ENCODE data around the gene TBC1D5. TPM values are rescaled to one million over a fixed set of nuclear protein-coding genes. Genes with fewer than 3 reads are reported as not detected.

The TBC1D5 gene
- polyA plus RNA-seq, 2 donors = 4.5 to 6.7 TPM

DNA sequence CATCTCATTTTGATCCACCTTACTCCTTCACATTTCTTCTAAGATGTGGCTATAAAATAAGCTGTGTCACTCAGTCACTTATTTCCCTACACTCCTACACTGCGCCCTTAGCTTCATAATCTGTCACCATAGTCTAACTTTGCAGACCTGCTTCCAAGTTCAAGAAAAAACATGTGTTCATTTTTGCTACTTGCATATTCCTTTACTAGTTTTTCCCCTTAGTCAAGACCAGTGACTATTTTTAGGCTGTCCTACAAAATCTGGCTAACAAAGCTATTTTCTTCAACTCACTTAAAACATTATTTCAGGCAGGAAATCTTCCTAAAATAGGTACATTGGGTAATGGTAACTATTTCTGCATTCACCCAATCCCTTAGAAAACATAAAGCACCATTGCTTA is 272.5 kb downstream of the TBC1D5 start:
- H3K27ac ChIP-seq (ENCODE audit: low read depth in 2 of 2, low read length in 1 of 2) = no peak overlapping the region
- no peak overlapping the region for H3K4me3 ChIP-seq (ENCODE audit: low read depth in 1 of 2, low read length in 2 of 2)
- H3K27me3 ChIP-seq (ENCODE audit: control insufficient read depth in 1 of 2, insufficient read depth in 2 of 2, low read length in 2 of 2) = no peaks in the 10 kb centered on the region
- 94 to 100% methylated on average over 1 of the region's 1 CpG for WGBS, 2 donors
- no peaks in the 10 kb centered on the region for H3K36me3 ChIP-seq (ENCODE audit: control insufficient read depth in 2 of 2, insufficient read depth in 2 of 2, low read length in 1 of 2)
- no peaks in the 10 kb centered on the region for H3K9me3 ChIP-seq (ENCODE audit: control insufficient read depth in 2 of 2, insufficient read depth in 1 of 2, low read depth in 1 of 2, low read length in 1 of 2)
- H3K4me1 ChIP-seq (ENCODE audit: control insufficient read depth in 2 of 2, insufficient read depth in 2 of 2, low read length in 1 of 2) = no peaks in the 10 kb centered on the region

DNA sequence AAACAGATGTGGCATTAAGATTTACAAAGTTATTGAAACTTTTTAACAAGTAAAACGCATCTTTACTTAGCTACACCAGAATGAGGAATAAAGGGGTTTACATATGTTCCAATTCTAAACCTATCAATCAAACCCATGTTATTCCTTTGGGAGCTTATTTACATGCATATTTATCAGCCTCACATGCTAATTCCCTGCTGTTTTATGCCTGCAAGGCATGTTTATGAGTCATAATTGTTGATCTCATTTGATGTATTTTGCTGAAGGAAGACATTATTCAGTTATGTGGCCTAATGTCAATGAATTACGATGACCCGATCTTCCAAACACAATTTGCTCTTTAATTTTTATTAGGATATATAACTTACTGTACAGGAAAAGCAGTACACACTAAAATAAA is 272.9 kb downstream of the TBC1D5 start:
- no peak overlapping the region for H3K27ac ChIP-seq (ENCODE audit: low read depth in 2 of 2, low read length in 1 of 2)
- H3K9me3 ChIP-seq (ENCODE audit: control insufficient read depth in 2 of 2, insufficient read depth in 1 of 2, low read depth in 1 of 2, low read length in 1 of 2) = no peaks in the 10 kb centered on the region
- H3K4me3 ChIP-seq (ENCODE audit: low read depth in 1 of 2, low read length in 2 of 2) = no peak overlapping the region
- no peaks in the 10 kb centered on the region for H3K36me3 ChIP-seq (ENCODE audit: control insufficient read depth in 2 of 2, insufficient read depth in 2 of 2, low read length in 1 of 2)
- WGBS, 2 donors = 77 to 81% methylated on average over 3 of the region's 3 CpGs
- H3K27me3 ChIP-seq (ENCODE audit: control insufficient read depth in 1 of 2, insufficient read depth in 2 of 2, low read length in 2 of 2) = no peaks in the 10 kb centered on the region
- H3K4me1 ChIP-seq (ENCODE audit: control insufficient read depth in 2 of 2, insufficient read depth in 2 of 2, low read length in 1 of 2) = no peaks in the 10 kb centered on the region

DNA sequence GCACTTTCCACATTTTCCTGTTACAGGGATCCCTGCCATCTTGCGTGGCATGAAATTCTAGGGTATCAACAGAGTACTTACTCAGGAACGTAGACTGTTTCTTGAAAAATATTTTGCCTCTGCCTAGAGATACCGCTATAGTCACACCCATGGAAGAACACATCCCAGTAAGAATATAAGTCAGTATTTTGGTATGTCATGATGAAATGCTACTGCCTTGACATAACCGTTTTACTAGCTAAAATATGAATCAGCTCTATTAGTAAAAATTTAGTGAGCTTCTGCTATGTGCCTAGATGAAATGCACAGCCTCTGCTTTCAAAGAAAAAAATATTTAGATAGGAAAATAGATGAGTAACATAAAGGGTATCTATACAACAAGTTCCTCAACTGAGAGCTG is 276.4 kb downstream of the TBC1D5 start:
- 97 to 98% methylated on average over 4 of the region's 4 CpGs for WGBS, 2 donors
- no peak overlapping the region for H3K27ac ChIP-seq (ENCODE audit: low read depth in 2 of 2, low read length in 1 of 2)

DNA sequence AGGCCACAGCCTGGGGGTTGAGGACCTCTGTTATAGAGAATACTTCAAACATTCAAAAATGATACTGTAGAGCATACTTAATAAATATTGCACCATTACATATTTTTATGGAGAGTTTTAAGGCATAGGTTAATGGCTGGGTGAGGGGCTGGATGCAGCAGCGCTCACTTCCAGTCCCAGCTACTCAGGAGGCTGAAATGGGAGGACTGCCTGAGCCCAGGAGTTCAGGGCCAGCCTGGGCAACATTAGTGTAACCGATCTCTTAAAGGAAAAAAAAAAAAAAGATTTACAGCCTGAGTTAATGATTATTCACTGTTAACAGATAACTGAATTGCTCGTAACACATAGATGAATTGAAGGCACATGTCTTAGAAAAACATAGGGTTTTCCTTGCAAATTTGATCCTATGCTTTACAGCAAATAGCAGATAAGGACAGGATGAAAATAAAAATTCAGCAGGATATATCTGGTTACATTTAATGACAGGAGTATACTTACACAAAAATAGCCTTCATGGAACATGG is 282.9 kb downstream of the TBC1D5 start:
- 54 to 66% methylated on average over 3 of the region's 3 CpGs for WGBS, 2 donors
- Histone ChIP-seq H3K36me3 (ENCODE audit: control insufficient read depth in 2 of 2, insufficient read depth in 2 of 2, low read length in 1 of 2) (no peaks in the 10 kb centered on the region), H3K27ac (ENCODE audit: low read depth in 2 of 2, low read length in 1 of 2) (no peak overlapping the region)

More for the DNA sequence above, 276.4 kb downstream of the TBC1D5 start:
- Histone ChIP-seq H3K27me3 (ENCODE audit: control insufficient read depth in 1 of 2, insufficient read depth in 2 of 2, low read length in 2 of 2) (no peaks in the 10 kb centered on the region), H3K4me1 (ENCODE audit: control insufficient read depth in 2 of 2, insufficient read depth in 2 of 2, low read length in 1 of 2) (no peaks in the 10 kb centered on the region), H3K9me3 (ENCODE audit: control insufficient read depth in 2 of 2, insufficient read depth in 1 of 2, low read depth in 1 of 2, low read length in 1 of 2) (no peaks in the 10 kb centered on the region), H3K4me3 (ENCODE audit: low read depth in 1 of 2, low read length in 2 of 2) (no peak overlapping the region), H3K36me3 (ENCODE audit: control insufficient read depth in 2 of 2, insufficient read depth in 2 of 2, low read length in 1 of 2) (no peaks in the 10 kb centered on the region)

DNA sequence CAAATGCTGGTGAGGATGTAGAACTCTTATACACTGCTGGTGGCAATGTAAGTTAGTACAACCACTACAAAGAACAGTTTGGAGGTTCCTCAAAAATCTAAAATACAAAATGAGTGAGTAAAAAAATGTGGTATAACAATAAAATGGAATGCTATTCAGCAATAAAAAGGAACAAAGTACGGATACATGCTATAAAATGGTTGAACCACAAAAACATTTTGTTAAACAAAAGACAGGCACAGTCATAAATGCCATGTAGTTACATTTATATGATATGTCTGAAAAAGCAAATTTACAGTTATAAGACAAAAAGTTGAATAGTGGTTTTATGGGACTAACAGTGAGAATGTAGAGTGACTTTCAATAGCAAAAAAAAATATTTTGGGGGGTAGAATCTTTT is 285.8 kb downstream of the TBC1D5 start:
- no peaks in the 10 kb centered on the region for H3K27me3 ChIP-seq (ENCODE audit: control insufficient read depth in 1 of 2, insufficient read depth in 2 of 2, low read length in 2 of 2)
- H3K4me3 ChIP-seq (ENCODE audit: low read depth in 1 of 2, low read length in 2 of 2) = no peak overlapping the region
- no peak overlapping the region for H3K27ac ChIP-seq (ENCODE audit: low read depth in 2 of 2, low read length in 1 of 2)
- no peaks in the 10 kb centered on the region for H3K4me1 ChIP-seq (ENCODE audit: control insufficient read depth in 2 of 2, insufficient read depth in 2 of 2, low read length in 1 of 2)
- H3K36me3 ChIP-seq (ENCODE audit: control insufficient read depth in 2 of 2, insufficient read depth in 2 of 2, low read length in 1 of 2) = no peaks in the 10 kb centered on the region
- no peaks in the 10 kb centered on the region for H3K9me3 ChIP-seq (ENCODE audit: control insufficient read depth in 2 of 2, insufficient read depth in 1 of 2, low read depth in 1 of 2, low read length in 1 of 2)
- WGBS, 2 donors = 90 to 97% methylated on average over 1 of the region's 1 CpG

More for the DNA sequence above, 282.9 kb downstream of the TBC1D5 start:
- Histone ChIP-seq H3K9me3 (ENCODE audit: control insufficient read depth in 2 of 2, insufficient read depth in 1 of 2, low read depth in 1 of 2, low read length in 1 of 2) (no peaks in the 10 kb centered on the region), H3K27me3 (ENCODE audit: control insufficient read depth in 1 of 2, insufficient read depth in 2 of 2, low read length in 2 of 2) (no peaks in the 10 kb centered on the region), H3K4me3 (ENCODE audit: low read depth in 1 of 2, low read length in 2 of 2) (no peak overlapping the region), H3K4me1 (ENCODE audit: control insufficient read depth in 2 of 2, insufficient read depth in 2 of 2, low read length in 1 of 2) (no peaks in the 10 kb centered on the region)

DNA sequence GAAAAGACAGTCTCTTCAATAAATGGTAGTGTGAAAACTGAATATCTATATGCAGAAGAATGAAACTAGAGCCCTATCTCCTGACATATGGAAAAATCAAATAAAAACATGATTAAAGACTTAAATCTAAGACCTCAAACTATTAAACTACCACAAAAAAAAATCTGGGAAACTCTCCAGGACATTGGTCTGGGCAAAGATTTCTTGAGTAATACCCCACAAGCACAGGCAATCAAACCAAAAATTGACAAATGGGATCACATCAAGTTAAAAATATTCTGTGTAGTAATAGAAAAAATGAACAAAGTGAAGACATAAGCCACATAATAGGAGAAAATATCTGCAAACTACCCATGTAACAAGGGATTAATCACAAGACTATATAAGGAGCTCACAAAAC is 286.4 kb downstream of the TBC1D5 start:
- Histone ChIP-seq H3K4me3 (ENCODE audit: low read depth in 1 of 2, low read length in 2 of 2) (no peak overlapping the region), H3K4me1 (ENCODE audit: control insufficient read depth in 2 of 2, insufficient read depth in 2 of 2, low read length in 1 of 2) (no peaks in the 10 kb centered on the region), H3K9me3 (ENCODE audit: control insufficient read depth in 2 of 2, insufficient read depth in 1 of 2, low read depth in 1 of 2, low read length in 1 of 2) (no peaks in the 10 kb centered on the region), H3K36me3 (ENCODE audit: control insufficient read depth in 2 of 2, insufficient read depth in 2 of 2, low read length in 1 of 2) (no peaks in the 10 kb centered on the region), H3K27ac (ENCODE audit: low read depth in 2 of 2, low read length in 1 of 2) (no peak overlapping the region), H3K27me3 (ENCODE audit: control insufficient read depth in 1 of 2, insufficient read depth in 2 of 2, low read length in 2 of 2) (no peaks in the 10 kb centered on the region)

DNA sequence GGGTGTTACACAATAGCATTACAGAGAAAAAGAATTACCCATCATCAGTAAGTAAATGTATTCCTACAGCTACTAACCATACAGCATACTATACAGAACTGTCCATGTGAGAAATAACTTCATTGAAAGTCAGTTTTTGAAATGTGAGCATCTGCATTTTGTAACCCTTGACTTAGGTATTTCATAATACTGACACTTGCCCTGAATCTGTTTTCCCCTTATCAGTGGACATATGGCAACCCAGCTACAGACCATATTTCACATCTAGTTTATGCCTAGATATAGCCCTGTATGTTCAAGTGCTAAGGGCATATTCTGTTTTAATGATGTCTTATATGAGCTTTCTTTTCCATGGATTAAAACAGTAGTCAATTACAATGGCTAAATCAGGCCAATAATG is 297.6 kb downstream of the TBC1D5 start:
- no peak overlapping the region for H3K27ac ChIP-seq (ENCODE audit: low read depth in 2 of 2, low read length in 1 of 2)
- H3K27me3 ChIP-seq (ENCODE audit: control insufficient read depth in 1 of 2, insufficient read depth in 2 of 2, low read length in 2 of 2) = no peaks in the 10 kb centered on the region
- no peak overlapping the region for H3K4me3 ChIP-seq (ENCODE audit: low read depth in 1 of 2, low read length in 2 of 2)
- H3K36me3 ChIP-seq (ENCODE audit: control insufficient read depth in 2 of 2, insufficient read depth in 2 of 2, low read length in 1 of 2) = no peaks in the 10 kb centered on the region
- H3K4me1 ChIP-seq (ENCODE audit: control insufficient read depth in 2 of 2, insufficient read depth in 2 of 2, low read length in 1 of 2) = no peaks in the 10 kb centered on the region
- no peaks in the 10 kb centered on the region for H3K9me3 ChIP-seq (ENCODE audit: control insufficient read depth in 2 of 2, insufficient read depth in 1 of 2, low read depth in 1 of 2, low read length in 1 of 2)

DNA sequence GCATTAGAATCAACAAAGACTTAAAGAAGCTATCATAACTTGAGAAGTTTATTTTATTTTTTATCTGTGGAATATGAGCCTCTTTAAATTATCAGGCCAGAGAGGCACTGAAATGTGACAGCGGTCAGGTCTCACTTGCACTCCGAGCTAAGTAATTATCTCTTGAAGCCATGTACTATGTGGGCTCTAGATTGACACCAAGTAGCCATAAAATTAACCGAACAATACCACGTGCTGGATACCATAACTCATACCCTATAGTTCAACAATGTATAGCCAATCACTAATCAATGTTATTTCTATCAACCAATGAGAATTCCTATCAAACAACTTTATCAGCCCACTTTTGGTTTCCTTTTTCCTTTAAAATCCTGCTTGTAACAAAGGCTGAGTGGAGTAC is 299.3 kb downstream of the TBC1D5 start:
- H3K27ac ChIP-seq (ENCODE audit: low read depth in 2 of 2, low read length in 1 of 2) = no peak overlapping the region
- no peaks in the 10 kb centered on the region for H3K4me1 ChIP-seq (ENCODE audit: control insufficient read depth in 2 of 2, insufficient read depth in 2 of 2, low read length in 1 of 2)
- 92 to 97% methylated on average over 4 of the region's 4 CpGs for WGBS, 2 donors
- no peaks in the 10 kb centered on the region for H3K36me3 ChIP-seq (ENCODE audit: control insufficient read depth in 2 of 2, insufficient read depth in 2 of 2, low read length in 1 of 2)
- no peak overlapping the region for H3K4me3 ChIP-seq (ENCODE audit: low read depth in 1 of 2, low read length in 2 of 2)
- H3K9me3 ChIP-seq (ENCODE audit: control insufficient read depth in 2 of 2, insufficient read depth in 1 of 2, low read depth in 1 of 2, low read length in 1 of 2) = no peaks in the 10 kb centered on the region
- H3K27me3 ChIP-seq (ENCODE audit: control insufficient read depth in 1 of 2, insufficient read depth in 2 of 2, low read length in 2 of 2) = no peaks in the 10 kb centered on the region

DNA sequence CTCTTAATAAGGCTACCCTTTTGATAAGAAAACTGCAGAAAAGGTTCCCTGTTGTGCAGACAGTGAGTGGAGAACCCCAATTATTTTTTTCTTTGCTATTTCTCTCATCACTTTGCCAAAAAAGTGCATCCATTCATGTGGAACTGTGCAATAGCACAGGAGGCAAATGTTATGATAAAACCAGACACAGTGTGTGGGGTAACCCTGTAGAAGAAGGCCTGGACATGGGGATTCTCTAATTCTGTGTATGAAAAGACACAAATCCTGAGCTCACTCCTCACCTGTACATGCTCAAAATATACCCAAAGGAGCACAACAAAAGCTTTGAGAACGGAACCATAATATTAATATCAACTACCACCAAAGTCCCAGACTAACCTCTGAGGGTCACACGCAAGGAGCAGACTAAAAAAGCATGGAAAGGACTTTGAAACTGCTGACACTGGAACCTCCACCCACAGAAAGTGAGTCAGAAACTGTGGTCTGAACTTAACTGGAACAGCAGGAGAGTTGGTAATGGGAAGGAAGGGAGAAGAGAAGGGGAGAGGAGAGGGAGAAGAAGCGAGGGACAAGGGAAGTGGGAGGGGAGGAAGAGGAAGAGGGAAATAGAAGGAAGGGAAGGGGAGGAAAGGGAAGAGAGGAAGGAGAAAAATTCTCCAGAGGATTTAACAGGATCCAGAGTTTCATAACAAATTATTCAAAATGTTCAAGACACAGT is 299.9 kb downstream of the TBC1D5 start:
- Histone ChIP-seq H3K4me3 (ENCODE audit: low read depth in 1 of 2, low read length in 2 of 2) (no peak overlapping the region), H3K9me3 (ENCODE audit: control insufficient read depth in 2 of 2, insufficient read depth in 1 of 2, low read depth in 1 of 2, low read length in 1 of 2) (no peaks in the 10 kb centered on the region)
- WGBS, 2 donors = 90 to 92% methylated on average over 3 of the region's 3 CpGs

DNA sequence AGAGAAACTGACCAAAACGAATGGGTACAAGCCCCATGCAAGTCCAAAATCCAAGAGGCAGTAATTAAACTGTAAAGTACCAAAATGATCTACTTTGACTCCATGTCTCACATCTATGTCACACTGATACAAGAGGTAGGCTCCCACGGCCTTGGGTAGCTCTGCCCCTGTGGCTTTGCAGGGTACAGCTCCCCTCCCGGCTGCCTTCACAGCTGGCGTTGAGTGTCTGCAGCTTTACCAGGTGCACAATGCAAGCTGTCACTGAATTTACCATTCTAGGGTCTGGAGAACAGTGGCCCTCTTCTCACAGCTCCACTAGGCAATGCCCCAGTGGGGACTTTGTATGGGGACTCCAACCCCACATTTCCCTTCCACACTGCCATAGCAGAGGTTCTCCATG is 308.6 kb downstream of the TBC1D5 start:
- H3K9me3 ChIP-seq (ENCODE audit: control insufficient read depth in 2 of 2, insufficient read depth in 1 of 2, low read depth in 1 of 2, low read length in 1 of 2) = no peaks in the 10 kb centered on the region
- no peaks in the 10 kb centered on the region for H3K27me3 ChIP-seq (ENCODE audit: control insufficient read depth in 1 of 2, insufficient read depth in 2 of 2, low read length in 2 of 2)
- H3K36me3 ChIP-seq (ENCODE audit: control insufficient read depth in 2 of 2, insufficient read depth in 2 of 2, low read length in 1 of 2) = no peaks in the 10 kb centered on the region
- no peak overlapping the region for H3K27ac ChIP-seq (ENCODE audit: low read depth in 2 of 2, low read length in 1 of 2)
- WGBS, 2 donors = 92 to 95% methylated on average over 4 of the region's 4 CpGs
- no peak overlapping the region for H3K4me3 ChIP-seq (ENCODE audit: low read depth in 1 of 2, low read length in 2 of 2)
- no peaks in the 10 kb centered on the region for H3K4me1 ChIP-seq (ENCODE audit: control insufficient read depth in 2 of 2, insufficient read depth in 2 of 2, low read length in 1 of 2)

More for the DNA sequence above, 299.9 kb downstream of the TBC1D5 start:
- Histone ChIP-seq H3K27ac (ENCODE audit: low read depth in 2 of 2, low read length in 1 of 2) (no peak overlapping the region), H3K36me3 (ENCODE audit: control insufficient read depth in 2 of 2, insufficient read depth in 2 of 2, low read length in 1 of 2) (no peaks in the 10 kb centered on the region), H3K4me1 (ENCODE audit: control insufficient read depth in 2 of 2, insufficient read depth in 2 of 2, low read length in 1 of 2) (no peaks in the 10 kb centered on the region), H3K27me3 (ENCODE audit: control insufficient read depth in 1 of 2, insufficient read depth in 2 of 2, low read length in 2 of 2) (no peaks in the 10 kb centered on the region)
